Left lung (tissue), 10 donors: ENCODE data around the gene ASXL1. TPM values are rescaled to one million over a fixed set of nuclear protein-coding genes. Genes with fewer than 3 reads are reported as not detected.

Experiments used
- ATAC-seq: fragments of 200-7000 bp; cut with Tn5 transposase; one replicate; pipeline ENCODE4 v1.9.1; 2020; ENCODE audit warnings: moderate library complexity
- DNase-seq, 4 donors: peaks; one replicate each; pipeline ENCODE4 v3.0.0-alpha.2; 2013 to 2020
- H3K27ac ChIP-seq, 2 donors: fragments of 200-600 bp; sonication (generic) in 1 of 2; one replicate each; pipeline versions ENCODE4 v1.5.0 to v1.8.0; 2020 to 2021
- H3K27me3 ChIP-seq, 2 donors: fragments of 200-600 bp; sonication (generic) in 1 of 2; one replicate each; pipeline versions ENCODE4 v1.5.0 to v1.8.0; 2020 to 2021
- H3K36me3 ChIP-seq, 2 donors: fragments of 200-600 bp; sonication (generic) in 1 of 2; one replicate each; pipeline versions ENCODE4 v1.5.0 to v1.8.0; 2020 to 2021
- H3K4me1 ChIP-seq, 2 donors: fragments of 200-600 bp; one replicate each; pipeline ENCODE4 v1.8.0; 2021
- H3K4me3 ChIP-seq, 2 donors: fragments of 200-600 bp; sonication (generic) in 1 of 2; one replicate each; pipeline versions ENCODE4 v1.5.0 to v1.8.0; 2020 to 2021; ENCODE audit warnings: mild to moderate bottlenecking in 1 of 2
- H3K9me3 ChIP-seq, 2 donors: fragments of 200-600 bp; sonication (generic) in 1 of 2; one replicate each; pipeline versions ENCODE4 v1.5.0 to v1.8.0; 2020 to 2021
- CTCF ChIP-seq, 2 donors: fragments of 200-600 bp; sonication (generic) in 1 of 2; IDR thresholded peaks; one replicate each; pipeline versions ENCODE4 v1.5.0 to v1.8.0; 2021; ENCODE audit warnings: antibody characterized with exemption in 2 of 2
- intact Hi-C, 2 donors: fragments of 100-400 bp; cut with DNase I; formaldehyde crosslinking; loops; one replicate each; pipeline versions ENCODE4 v1.11.2 to v1.14.2; 2022
- polyA plus RNA-seq, 6 donors: library from polyadenylated mRNA; unstranded; fragments of 120-200 nt; gene quantifications; one replicate each; pipeline ENCODE4 v1.2.1, GENCODE V29; 2013; ENCODE audit not compliant: insufficient read length in 6 of 6
- total RNA-seq, 2 donors: library from RNA; stranded (reverse); fragmentation: NEBNext Ultra II Directional; extraction: Animal tissue kit (Norgen Biotek cat#: 25700); gene quantifications; one replicate each; pipeline ENCODE4 v1.2.1, GENCODE V29; 2021
- donor health status: DM: no; HTN: yes; CAD: no.
- donor health status: DM: no; HTN: no; CAD: no.

The ASXL1 gene
- total and polyA plus RNA-seq, 8 donors, result 51.1 to 90.0 (median 81.1) TPM

GRCh38 chr20:32429745-32430360 is 71.7 kb downstream of the ASXL1 start:
- H3K27me3 ChIP-seq, result no peaks in the 10 kb centered on the region
- peaks cover 7 to 77% of the 10 kb centered on the region in 2 donors for H3K36me3 ChIP-seq
- ATAC-seq (no peak), DNase-seq (no peak)
- no peaks in the 10 kb centered on the region for H3K9me3 ChIP-seq
- no peak for TF ChIP-seq CTCF (IDR thresholded peaks at IDR 0.05)
- H3K27ac ChIP-seq, result no peak overlapping the region
- intact Hi-C loops, result no loop called here
- no peaks in the 10 kb centered on the region for H3K4me1 ChIP-seq
- H3K4me3 ChIP-seq, result no peak overlapping the region

- ATAC-seq (no peak), DNase-seq (no peak)
- H3K9me3 ChIP-seq, result no peaks in the 10 kb centered on the region
- H3K4me1 ChIP-seq, result no peaks in the 10 kb centered on the region
- intact Hi-C loops, result no loop called here
- no peak overlapping the region for H3K4me3 ChIP-seq
- peaks cover 7 to 93% of the 10 kb centered on the region in 2 donors for H3K36me3 ChIP-seq
- H3K27ac ChIP-seq, result no peak overlapping the region
- no peaks in the 10 kb centered on the region for H3K27me3 ChIP-seq
- no peak for TF ChIP-seq CTCF (IDR thresholded peaks at IDR 0.05)
Observed at GRCh38 chr20:32431457-32431856, 73.3 kb downstream of the ASXL1 start.

GRCh38 chr20:32432277-32432676 is 74.1 kb downstream of the ASXL1 start:
- no peak overlapping the region for H3K4me3 ChIP-seq
- intact Hi-C loops, result no loop called here
- H3K4me1 ChIP-seq, result no peaks in the 10 kb centered on the region
- H3K27ac ChIP-seq, result no peak overlapping the region
- no peak for TF ChIP-seq CTCF (IDR thresholded peaks at IDR 0.05)
- H3K27me3 ChIP-seq, result no peaks in the 10 kb centered on the region
- ATAC-seq (no peak), DNase-seq (no peak)
- peaks cover 7 to 100% of the 10 kb centered on the region in 2 donors for H3K36me3 ChIP-seq
- no peaks in the 10 kb centered on the region for H3K9me3 ChIP-seq

GRCh38 chr20:32433311-32434021 is 75.3 kb downstream of the ASXL1 start:
- Histone ChIP-seq H3K27me3 (no peaks in the 10 kb centered on the region), H3K4me3 (no peak overlapping the region), H3K4me1 (no peaks in the 10 kb centered on the region), H3K27ac (peak overlapping the region in 1 of 2 donors; percentile 15), H3K36me3 (peaks cover 7 to 100% of the 10 kb centered on the region in 2 donors), H3K9me3 (no peaks in the 10 kb centered on the region)
- intact Hi-C loops, result no loop called here
- ATAC-seq (peak; percentile 11), DNase-seq (no peak)
- no peak for TF ChIP-seq CTCF (IDR thresholded peaks at IDR 0.05)

GRCh38 chr20:32434434-32434833 is 76.3 kb downstream of the ASXL1 start:
- intact Hi-C loops, result no loop called here
- Histone ChIP-seq H3K36me3 (peaks cover 2 to 100% of the 10 kb centered on the region in 2 donors), H3K4me1 (no peaks in the 10 kb centered on the region), H3K9me3 (no peaks in the 10 kb centered on the region), H3K27me3 (no peaks in the 10 kb centered on the region), H3K27ac (no peak overlapping the region), H3K4me3 (no peak overlapping the region)
- no peak for ATAC-seq
- DNase-seq, result no peak
- no peak for TF ChIP-seq CTCF (IDR thresholded peaks at IDR 0.05)
